OCI-LY1 (cell line): ENCODE results near the gene BCKDHB.

Experiments
- EZH2 ChIP-seq: fragments of 200-600 bp; sonication (generic), shearing (Covaris generic); IDR thresholded peaks from 2 replicates; pipeline ENCODE4 v1.8.0; 2017; ENCODE audit warnings: borderline replicate concordance, mixed run types, mild to moderate bottlenecking, antibody characterized with exemption, low read length, moderate library complexity, mixed read lengths
- TF ChIP-seq, protein P1 (sequence below): fragments of 200-600 bp; sonication (generic), shearing (Covaris generic); IDR thresholded peaks from 2 replicates; pipeline ENCODE4 v1.5.1; 2017; ENCODE audit warnings: mild to moderate bottlenecking, antibody characterized with exemption, low read length, moderate library complexity, mixed read lengths

DNA sequence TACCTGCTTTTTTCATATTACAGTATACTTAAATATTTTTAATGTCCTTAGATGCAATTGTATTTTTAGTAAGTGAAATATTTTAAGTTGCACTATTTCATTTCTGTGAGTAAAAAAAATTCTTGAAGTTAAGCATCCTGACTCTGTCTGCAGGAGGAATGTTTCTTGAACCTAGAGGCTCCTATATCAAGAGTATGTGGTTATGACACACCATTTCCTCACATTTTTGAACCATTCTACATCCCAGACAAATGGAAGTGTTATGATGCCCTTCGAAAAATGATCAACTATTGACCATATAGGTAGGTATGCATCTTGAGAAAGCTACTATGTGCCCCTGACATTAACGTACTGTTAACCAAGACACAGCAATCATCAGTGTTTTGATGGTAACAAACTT lies 237.0 kb downstream of the BCKDHB start:
- TF ChIP-seq, protein P1, sequence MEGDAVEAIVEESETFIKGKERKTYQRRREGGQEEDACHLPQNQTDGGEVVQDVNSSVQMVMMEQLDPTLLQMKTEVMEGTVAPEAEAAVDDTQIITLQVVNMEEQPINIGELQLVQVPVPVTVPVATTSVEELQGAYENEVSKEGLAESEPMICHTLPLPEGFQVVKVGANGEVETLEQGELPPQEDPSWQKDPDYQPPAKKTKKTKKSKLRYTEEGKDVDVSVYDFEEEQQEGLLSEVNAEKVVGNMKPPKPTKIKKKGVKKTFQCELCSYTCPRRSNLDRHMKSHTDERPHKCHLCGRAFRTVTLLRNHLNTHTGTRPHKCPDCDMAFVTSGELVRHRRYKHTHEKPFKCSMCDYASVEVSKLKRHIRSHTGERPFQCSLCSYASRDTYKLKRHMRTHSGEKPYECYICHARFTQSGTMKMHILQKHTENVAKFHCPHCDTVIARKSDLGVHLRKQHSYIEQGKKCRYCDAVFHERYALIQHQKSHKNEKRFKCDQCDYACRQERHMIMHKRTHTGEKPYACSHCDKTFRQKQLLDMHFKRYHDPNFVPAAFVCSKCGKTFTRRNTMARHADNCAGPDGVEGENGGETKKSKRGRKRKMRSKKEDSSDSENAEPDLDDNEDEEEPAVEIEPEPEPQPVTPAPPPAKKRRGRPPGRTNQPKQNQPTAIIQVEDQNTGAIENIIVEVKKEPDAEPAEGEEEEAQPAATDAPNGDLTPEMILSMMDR, result no peak
- no peak for TF ChIP-seq EZH2
